Activated T-cell treated with anti-CD3 and anti-CD28 coated beads, Interleukin-2, amount 50 U/mL, for 4 hours (primary cell): Measurements from ENCODE around the gene KIF4A. TPM values are rescaled to one million over a fixed set of nuclear protein-coding genes. Genes with fewer than 3 reads are reported as not detected.
"Not testable (repeated sequence)": the region's sequence is repeated elsewhere in the genome, so short reads cannot be mapped to it uniquely, and the experiment has no call there.

Experiments
- ATAC-seq, 2 donors: fragments of 200-7000 bp; cut with Tn5 transposase; one replicate each; pipeline ENCODE4 v1.10.0; 2021
- DNase-seq: peaks from one replicate; pipeline ENCODE4 v3.0.0-alpha.2; 2020
- H3K27me3 Mint-ChIP-seq: one replicate; pipeline ENCODE4 v1.8.0; 2021; ENCODE audit warnings: low read depth, mixed read lengths
- H3K36me3 Mint-ChIP-seq: one replicate; pipeline ENCODE4 v1.8.0; 2022; ENCODE audit warnings: mixed read lengths; ENCODE audit not compliant: insufficient read depth
- H3K4me1 Mint-ChIP-seq: one replicate; pipeline ENCODE4 v1.8.0; 2021; ENCODE audit warnings: low read depth, mixed read lengths
- H3K4me3 Mint-ChIP-seq: one replicate; pipeline ENCODE4 v1.8.0; 2021; ENCODE audit warnings: mild to moderate bottlenecking, moderate library complexity, mixed read lengths
- H3K9me3 Mint-ChIP-seq: one replicate; pipeline ENCODE4 v1.8.0; 2021; ENCODE audit warnings: mixed read lengths
- total RNA-seq, 3 donors: library from RNA; stranded (reverse); gene quantifications; one replicate each; pipeline ENCODE4 v1.2.1, GENCODE V29; 2021

KIF4A gene
- total RNA-seq, 3 donors from 2014 or later: 1.4 to 2.4 (median 2.0) TPM

DNA sequence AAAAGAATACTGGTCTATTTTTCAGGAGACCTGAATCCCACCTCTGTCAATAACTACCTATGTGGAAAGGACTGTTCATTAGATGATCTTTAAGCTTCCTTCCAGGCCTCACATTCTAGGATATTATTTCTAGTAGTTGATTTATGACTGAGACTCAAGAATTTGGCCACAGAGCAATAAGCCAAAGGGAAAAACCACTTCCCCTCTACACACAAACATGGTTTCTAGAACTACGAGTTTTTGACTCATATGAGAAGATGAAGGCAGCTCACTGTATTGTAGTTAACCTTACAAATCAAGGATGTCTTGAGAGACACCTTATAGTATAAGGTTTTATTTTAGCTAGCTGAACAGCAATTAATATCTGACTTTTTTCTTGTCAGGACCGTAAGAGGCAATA, 96.3 kb downstream of the KIF4A start:
- ATAC-seq: no peak
- no peaks in the 10 kb centered on the region for H3K9me3 Mint-ChIP-seq
- no peaks in the 10 kb centered on the region for H3K36me3 Mint-ChIP-seq
- no peaks in the 10 kb centered on the region for H3K27me3 Mint-ChIP-seq
- no peak for DNase-seq
- no peak overlapping the region for H3K4me3 Mint-ChIP-seq
- H3K4me1 Mint-ChIP-seq: no peaks in the 10 kb centered on the region

DNA sequence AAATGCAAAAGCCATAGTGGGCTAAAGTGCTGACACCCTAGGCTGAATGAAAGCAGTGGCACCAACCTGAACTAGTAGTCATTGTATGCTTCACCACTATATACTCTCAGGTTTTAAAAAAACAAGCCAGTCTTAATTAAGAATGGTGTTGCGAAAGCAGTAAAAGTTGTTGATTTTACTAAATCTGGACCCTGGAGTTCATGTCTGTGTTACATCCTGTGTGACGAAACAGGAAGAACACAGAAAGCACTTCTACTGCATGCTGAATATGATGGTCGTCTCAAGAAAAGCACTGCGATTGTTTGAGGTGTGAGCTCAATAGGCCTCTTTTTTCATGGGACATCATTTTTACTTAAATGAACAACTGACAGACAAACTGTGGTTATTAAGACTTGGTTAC, 109.0 kb downstream of the KIF4A start:
- no peaks in the 10 kb centered on the region for H3K36me3 Mint-ChIP-seq
- peak in 1 of 2 donors; percentile 40 for ATAC-seq
- H3K27me3 Mint-ChIP-seq: no peaks in the 10 kb centered on the region
- peaks cover 11% of the 10 kb centered on the region for H3K4me1 Mint-ChIP-seq
- DNase-seq: no peak
- no peaks in the 10 kb centered on the region for H3K9me3 Mint-ChIP-seq
- no peak overlapping the region for H3K4me3 Mint-ChIP-seq

- not testable (repeated sequence) for H3K36me3 Mint-ChIP-seq, DNase-seq, H3K27me3 Mint-ChIP-seq, H3K9me3 Mint-ChIP-seq, ATAC-seq, H3K4me3 Mint-ChIP-seq
- peaks cover 11% of the 10 kb centered on the region for H3K4me1 Mint-ChIP-seq
These were observed 110.3 kb downstream of the KIF4A start for GRCh38 chrX:70400181-70400580.

GRCh38 chrX:70402721-70403120, 112.8 kb downstream of the KIF4A start:
- ATAC-seq (no peak), DNase-seq (no peak)
- Mint-ChIP-seq H3K27me3 (no peaks in the 10 kb centered on the region), H3K36me3 (no peaks in the 10 kb centered on the region), H3K4me1 (peaks cover 11% of the 10 kb centered on the region), H3K4me3 (no peak overlapping the region), H3K9me3 (no peaks in the 10 kb centered on the region)

DNA sequence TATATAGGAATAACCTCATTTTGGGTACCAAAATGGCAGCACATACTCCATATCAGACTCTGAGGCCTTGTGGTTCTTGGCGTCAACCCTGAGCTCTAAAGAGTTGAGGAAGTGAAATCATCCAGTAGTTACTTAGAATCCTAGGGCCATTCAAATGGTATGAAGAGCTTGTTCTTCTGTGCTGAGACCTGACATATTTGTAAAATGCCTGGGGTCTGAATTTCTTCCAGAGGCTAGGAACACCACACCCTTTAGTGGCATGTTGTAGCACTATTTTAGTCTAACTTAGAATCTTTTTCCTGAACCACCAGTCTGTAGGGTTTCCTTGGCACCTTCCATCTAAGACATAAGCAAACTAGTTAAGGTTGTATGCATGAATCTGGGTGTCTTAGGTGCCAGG, 115.1 kb downstream of the KIF4A start:
- Mint-ChIP-seq H3K4me1 (no peaks in the 10 kb centered on the region), H3K4me3 (no peak overlapping the region), H3K36me3 (no peaks in the 10 kb centered on the region), H3K9me3 (no peaks in the 10 kb centered on the region), H3K27me3 (no peaks in the 10 kb centered on the region)
- ATAC-seq: no peak
- DNase-seq: no peak

DNA sequence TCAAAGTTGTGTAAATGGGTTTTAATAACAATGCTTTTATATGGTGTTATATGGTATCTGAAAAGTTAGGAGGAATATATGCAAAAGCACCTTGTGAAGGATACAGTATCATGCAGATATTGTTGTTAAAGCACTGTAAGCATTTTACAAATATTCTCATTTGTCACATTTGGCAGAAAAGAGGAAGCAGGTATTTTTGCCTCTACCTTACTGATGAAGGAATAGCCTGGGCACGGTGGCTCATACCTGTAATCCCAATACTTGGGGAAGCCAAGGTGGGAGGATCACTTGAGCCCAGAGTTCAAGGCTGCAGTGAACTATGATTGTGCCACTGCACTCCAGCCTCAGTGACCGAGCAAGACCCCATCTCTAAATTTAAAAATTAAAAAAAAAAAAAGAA, 121.0 kb downstream of the KIF4A start:
- H3K4me1 Mint-ChIP-seq: no peaks in the 10 kb centered on the region
- H3K36me3 Mint-ChIP-seq: no peaks in the 10 kb centered on the region
- ATAC-seq (no peak), DNase-seq (no peak)
- no peak overlapping the region for H3K4me3 Mint-ChIP-seq
- H3K27me3 Mint-ChIP-seq: no peaks in the 10 kb centered on the region
- H3K9me3 Mint-ChIP-seq: no peaks in the 10 kb centered on the region

- H3K9me3 Mint-ChIP-seq: no peaks in the 10 kb centered on the region
- no peak for ATAC-seq
- no peak overlapping the region for H3K4me3 Mint-ChIP-seq
- no peaks in the 10 kb centered on the region for H3K27me3 Mint-ChIP-seq
- DNase-seq: no peak
- no peaks in the 10 kb centered on the region for H3K4me1 Mint-ChIP-seq
- H3K36me3 Mint-ChIP-seq: no peaks in the 10 kb centered on the region
These were observed 121.6 kb downstream of the KIF4A start for GRCh38 chrX:70411475-70411874.

GRCh38 chrX:70421618-70422017, 131.7 kb downstream of the KIF4A start:
- Mint-ChIP-seq H3K4me3 (no peak overlapping the region), H3K36me3 (no peaks in the 10 kb centered on the region), H3K27me3 (no peaks in the 10 kb centered on the region), H3K4me1 (no peaks in the 10 kb centered on the region), H3K9me3 (no peaks in the 10 kb centered on the region)
- ATAC-seq (no peak), DNase-seq (no peak)

GRCh38 chrX:70422851-70423341, 133.0 kb downstream of the KIF4A start, which contains the start of gene GDPD2:
GDPD2 (plus strand) TSS chrX:70423314; CDS start chrX:70424985, 1,671 bp downstream.
- H3K9me3 Mint-ChIP-seq: no peaks in the 10 kb centered on the region
- H3K27me3 Mint-ChIP-seq: no peaks in the 10 kb centered on the region
- H3K4me1 Mint-ChIP-seq: no peaks in the 10 kb centered on the region
- no peaks in the 10 kb centered on the region for H3K36me3 Mint-ChIP-seq
- DNase-seq (no peak), ATAC-seq (no peak)
- no peak within 1 kb of the TSS for H3K4me3 Mint-ChIP-seq

DNA sequence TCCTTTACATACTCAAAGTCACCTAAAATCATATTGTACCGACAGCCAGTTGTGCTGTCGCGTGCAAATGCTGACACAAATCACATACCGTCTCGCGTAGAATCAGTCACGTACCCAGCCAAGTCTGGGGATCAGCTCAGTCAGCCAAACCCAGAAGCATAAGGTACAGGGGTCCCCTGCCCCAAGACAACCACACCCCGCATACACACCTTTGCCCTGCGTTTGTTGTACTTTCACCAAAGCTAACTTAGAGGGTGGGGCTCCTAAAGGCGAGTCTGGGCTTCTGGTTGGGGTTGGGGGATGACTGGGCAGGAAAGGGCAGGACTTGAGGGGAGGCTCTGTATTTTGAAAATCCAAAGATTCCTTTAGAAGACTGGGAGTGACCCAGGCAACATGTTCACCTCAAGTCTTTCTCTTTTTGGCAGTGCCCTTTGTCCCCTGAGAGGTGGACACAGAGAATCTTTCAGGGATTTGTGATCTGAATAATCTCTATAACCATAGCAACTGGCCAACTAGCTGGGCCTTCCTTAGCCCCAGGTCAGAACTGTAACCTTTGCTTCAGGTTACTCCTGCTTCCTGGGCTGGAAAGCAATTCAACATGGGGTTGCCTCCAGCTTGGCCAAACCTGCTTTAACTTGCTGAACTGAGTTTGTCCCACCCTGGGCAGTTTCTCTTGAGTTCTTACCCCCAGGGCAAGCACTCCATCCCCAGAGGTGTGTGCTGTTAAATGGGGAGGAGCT, 134.2 kb downstream of the KIF4A start:
- no peak for ATAC-seq
- Mint-ChIP-seq H3K4me1 (no peaks in the 10 kb centered on the region), H3K9me3 (no peaks in the 10 kb centered on the region), H3K4me3 (no peak overlapping the region), H3K27me3 (no peaks in the 10 kb centered on the region), H3K36me3 (no peaks in the 10 kb centered on the region)
- DNase-seq: no peak

DNA sequence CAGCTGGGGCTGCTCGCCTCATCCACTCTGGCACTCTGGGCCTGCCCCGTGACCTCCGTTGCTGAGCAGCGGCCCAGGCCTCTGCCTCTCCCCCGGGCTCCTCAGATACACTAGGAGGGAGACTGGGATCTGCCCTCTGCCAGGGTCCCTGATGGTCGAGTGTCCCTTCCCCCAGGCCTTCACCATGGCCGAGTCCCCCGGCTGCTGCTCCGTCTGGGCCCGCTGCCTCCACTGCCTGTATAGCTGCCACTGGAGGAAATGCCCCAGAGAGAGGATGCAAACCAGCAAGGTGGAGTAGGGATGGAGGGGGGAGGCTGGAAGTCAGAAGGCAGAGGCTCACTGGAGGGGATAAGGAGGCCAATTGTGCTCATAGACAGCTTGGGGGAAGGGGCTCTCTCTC, 134.9 kb downstream of the KIF4A start:
- no peaks in the 10 kb centered on the region for H3K9me3 Mint-ChIP-seq
- no peaks in the 10 kb centered on the region for H3K36me3 Mint-ChIP-seq
- H3K4me3 Mint-ChIP-seq: no peak overlapping the region
- no peaks in the 10 kb centered on the region for H3K27me3 Mint-ChIP-seq
- no peaks in the 10 kb centered on the region for H3K4me1 Mint-ChIP-seq
- ATAC-seq: no peak
- DNase-seq: no peak

DNA sequence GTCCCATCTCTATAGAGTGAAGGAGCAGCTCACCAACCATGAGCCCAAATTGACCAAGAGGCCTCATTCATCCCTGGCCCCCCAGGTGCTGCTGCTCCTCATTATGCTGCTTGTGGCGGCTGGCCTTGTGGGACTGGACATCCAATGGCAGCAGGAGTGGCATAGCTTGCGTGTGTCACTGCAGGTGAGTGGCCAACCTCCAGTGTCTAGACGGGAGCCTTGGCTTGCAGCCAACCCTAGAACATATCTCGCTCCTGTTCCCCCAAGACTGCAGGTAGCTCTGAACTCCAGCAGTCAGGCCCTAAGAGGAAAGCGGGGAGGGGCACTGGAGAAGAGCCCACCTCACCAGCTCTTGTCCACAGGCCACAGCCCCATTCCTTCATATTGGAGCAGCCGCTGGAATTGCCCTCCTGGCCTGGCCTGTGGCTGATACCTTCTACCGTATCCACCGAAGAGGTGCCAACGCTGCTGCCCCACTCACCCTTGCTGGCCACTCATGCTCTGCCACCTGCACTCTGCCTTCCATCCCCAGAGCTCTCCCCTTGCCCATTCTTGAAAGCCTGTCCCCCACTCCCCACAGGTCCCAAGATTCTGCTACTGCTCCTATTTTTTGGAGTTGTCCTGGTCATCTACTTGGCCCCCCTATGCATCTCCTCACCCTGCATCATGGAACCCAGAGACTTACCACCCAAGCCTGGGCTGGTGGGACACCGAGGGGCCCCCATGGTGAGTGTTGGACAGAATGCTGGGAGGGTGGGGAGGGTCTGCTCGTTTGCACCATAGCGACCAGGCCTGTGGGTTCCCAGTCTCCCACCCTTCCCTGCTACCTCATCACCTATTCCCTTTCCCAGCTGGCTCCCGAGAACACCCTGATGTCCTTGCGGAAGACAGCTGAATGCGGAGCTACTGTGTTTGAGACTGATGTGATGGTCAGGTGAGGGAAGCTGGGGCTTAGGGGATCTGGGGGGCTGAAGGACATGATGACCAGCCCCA, 136.7 kb downstream of the KIF4A start:
- no peaks in the 10 kb centered on the region for H3K36me3 Mint-ChIP-seq
- no peak for ATAC-seq

GRCh38 chrX:70427365-70427764, 137.5 kb downstream of the KIF4A start:
- DNase-seq: no peak
- ATAC-seq: no peak
- H3K9me3 Mint-ChIP-seq: no peaks in the 10 kb centered on the region
- H3K4me3 Mint-ChIP-seq: no peak overlapping the region
- H3K36me3 Mint-ChIP-seq: no peaks in the 10 kb centered on the region
- no peaks in the 10 kb centered on the region for H3K27me3 Mint-ChIP-seq
- H3K4me1 Mint-ChIP-seq: no peaks in the 10 kb centered on the region

More for the DNA sequence above, 136.7 kb downstream of the KIF4A start:
- no peak overlapping the region for H3K4me3 Mint-ChIP-seq
- H3K4me1 Mint-ChIP-seq: no peaks in the 10 kb centered on the region
- H3K9me3 Mint-ChIP-seq: no peaks in the 10 kb centered on the region
- H3K27me3 Mint-ChIP-seq: no peaks in the 10 kb centered on the region
- no peak for DNase-seq

DNA sequence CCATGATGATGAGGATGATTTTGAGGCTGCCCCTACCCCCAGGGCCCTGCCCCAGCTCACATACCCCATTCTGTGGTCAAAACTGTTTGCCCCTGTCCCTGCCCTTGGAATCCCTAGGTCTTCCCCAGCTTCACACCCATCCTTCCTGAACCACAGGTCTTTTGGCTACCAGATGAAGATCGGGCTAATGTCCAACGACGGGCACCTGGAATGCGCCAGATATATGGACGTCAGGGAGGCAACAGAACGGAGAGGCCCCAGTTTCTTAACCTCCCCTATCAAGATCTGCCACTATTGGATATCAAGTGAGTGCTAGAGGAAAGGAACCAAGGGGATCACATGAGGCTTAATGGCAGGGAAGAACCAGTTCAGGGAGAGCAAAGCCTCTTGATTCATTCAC, 139.9 kb downstream of the KIF4A start:
- peaks cover 3% of the 10 kb centered on the region for H3K4me1 Mint-ChIP-seq
- H3K27me3 Mint-ChIP-seq: no peaks in the 10 kb centered on the region
- no peak overlapping the region for H3K4me3 Mint-ChIP-seq
- no peaks in the 10 kb centered on the region for H3K36me3 Mint-ChIP-seq
- ATAC-seq: no peak
- no peaks in the 10 kb centered on the region for H3K9me3 Mint-ChIP-seq
- DNase-seq: no peak
